HL-60/S4 treated with retinoic acid at 250 ng/mL for 4 days and 3 days (cell line): ENCODE results near the gene THOP1.

Experiments
- in situ Hi-C: fragments of 300-500 bp; cut with MboI; formaldehyde crosslinking; loops from 2 replicates; pipeline ENCODE4 v1.7.0; 2022; ENCODE audit warnings: low sequenced_read_pairs

The THOP1 gene

DNA sequence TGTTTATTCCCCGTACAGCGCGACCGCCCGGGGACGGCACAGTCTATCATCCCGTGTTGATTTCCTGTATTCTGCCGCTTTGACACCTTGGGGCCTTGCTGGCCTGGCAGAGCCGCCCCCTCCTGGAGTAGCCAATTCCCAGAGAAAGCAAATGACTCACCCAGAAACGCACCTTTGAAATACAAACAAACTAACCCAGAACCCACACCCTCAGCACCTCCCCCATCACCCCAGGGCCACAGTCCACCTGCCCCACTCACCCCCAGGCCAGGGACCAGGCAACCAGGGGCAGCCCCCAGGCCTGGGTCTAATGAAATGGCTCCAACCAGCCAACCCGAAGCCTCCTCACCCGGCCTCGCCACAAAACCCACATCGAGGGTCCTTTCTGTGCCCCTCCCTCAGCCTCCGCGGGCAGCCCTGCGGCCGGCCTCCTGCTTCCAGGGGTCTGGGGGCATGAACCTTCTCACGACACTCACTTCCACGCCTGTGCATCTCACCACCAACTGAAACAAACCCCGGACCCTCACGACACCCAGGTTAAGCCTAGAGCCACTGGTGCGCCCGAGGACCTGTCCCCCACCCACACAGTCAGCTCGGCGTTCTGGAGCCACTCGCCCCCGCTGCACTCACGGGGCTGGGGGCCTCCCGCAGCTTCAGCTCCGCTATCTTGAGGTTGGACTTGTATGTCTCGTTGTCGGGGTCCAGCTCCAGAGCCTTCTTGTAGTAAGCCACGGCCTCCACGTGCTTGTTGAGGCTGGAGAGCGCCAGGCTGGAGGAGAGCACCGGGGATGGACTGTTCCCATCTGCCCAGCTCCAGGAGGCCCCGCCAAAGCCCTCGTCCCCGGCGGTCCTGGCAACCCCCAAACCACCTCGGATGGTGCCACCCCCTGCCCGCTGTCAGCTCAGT, 23.2 kb upstream of the THOP1 start:
- in situ Hi-C loops, result no loop called here

DNA sequence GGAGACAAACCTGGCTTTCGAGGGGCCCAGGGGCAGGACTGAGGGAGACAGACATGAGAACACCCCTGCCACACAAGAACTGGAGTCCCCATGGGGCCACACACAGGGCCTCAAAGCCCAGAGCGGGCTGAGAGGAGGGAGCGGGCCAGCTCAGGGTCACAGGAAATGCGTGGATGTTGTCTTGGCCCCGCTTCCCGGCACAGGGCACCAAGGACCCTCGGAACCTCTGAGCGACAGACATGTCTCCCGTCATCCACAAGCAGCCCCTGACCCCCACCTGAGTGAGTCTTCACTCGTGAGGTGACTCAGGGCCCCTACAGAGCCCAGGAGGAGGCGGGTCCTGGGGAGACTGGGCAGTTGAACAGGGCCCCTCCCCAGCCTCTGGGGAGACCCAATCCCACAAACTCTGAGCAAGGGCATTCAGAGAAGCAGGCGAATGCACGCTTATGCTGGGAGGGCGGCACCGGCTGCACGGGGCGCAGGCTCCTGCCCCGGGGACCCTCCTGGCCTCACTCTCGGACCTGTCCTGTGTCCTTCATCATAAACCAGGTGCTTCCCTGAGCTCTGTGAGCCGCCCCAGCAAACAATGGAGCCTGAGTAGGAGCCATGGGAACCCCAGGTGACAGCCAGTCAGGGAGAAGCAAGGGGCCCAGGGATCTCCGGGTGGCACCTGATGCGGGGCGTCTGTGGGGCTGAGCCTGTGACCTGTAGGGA, 22.4 kb upstream of the THOP1 start:
- in situ Hi-C loops, result no loop called here

DNA sequence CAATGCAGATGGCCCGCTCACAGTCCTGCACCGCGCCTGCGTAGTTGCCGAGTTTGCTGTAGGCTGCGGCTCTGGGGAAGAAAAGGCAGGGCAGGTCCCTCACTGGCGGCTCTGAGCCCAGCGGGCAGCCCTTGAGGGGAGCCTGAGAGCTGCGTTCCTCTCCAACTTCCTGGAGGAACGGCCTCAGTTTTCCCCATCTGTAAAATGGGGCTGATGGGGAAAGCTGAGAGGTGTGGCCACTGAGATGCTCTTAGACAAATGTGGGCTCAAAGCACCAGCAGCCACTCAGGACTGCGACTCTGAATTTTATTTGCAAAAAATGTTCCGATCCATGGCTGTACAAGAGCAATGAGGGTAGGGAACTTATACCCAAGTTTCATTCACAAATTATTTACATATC, 21.6 kb upstream of the THOP1 start:
- in situ Hi-C loops, result no loop called here

DNA sequence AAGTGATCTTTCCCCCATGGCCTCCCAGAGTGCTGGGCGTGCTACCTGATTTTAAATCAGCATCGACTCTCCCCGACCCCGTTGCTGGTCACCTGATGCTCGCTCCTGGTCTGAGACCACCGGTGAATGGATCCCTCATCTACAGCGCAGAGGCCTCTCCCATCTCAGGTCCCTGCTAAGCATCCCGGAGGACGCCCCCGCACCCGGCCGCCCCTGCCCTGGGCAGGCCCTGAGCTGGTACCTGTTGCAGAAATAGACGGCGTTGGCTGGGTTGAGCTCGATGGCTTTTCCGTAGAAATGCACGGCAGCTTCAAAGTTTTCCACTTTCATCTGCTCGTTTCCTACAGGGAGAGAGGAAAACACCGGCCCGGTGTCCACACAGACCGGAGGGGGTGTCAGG, 20.4 kb upstream of the THOP1 start:
- in situ Hi-C loops, result no loop called here

DNA sequence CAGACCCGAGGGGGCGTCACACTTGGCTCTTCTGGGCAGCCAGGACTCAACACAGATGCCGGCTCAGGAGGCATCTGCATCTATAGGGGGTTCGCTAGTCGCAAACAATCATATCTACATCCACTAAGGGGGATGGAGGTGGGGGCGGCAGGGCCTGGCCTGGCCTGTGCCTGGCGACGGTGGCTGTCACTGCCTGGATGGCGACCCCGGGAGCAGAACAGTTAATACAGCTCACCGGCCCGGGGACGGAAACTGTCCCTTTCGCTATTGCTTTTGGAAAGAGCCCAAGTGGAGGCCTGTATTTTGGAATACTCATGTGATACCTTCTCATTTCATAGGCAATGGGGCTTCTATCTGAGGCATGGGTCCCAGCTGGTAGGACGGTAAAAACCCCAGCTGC, 19.9 kb upstream of the THOP1 start:
- in situ Hi-C loops, result no loop called here

DNA sequence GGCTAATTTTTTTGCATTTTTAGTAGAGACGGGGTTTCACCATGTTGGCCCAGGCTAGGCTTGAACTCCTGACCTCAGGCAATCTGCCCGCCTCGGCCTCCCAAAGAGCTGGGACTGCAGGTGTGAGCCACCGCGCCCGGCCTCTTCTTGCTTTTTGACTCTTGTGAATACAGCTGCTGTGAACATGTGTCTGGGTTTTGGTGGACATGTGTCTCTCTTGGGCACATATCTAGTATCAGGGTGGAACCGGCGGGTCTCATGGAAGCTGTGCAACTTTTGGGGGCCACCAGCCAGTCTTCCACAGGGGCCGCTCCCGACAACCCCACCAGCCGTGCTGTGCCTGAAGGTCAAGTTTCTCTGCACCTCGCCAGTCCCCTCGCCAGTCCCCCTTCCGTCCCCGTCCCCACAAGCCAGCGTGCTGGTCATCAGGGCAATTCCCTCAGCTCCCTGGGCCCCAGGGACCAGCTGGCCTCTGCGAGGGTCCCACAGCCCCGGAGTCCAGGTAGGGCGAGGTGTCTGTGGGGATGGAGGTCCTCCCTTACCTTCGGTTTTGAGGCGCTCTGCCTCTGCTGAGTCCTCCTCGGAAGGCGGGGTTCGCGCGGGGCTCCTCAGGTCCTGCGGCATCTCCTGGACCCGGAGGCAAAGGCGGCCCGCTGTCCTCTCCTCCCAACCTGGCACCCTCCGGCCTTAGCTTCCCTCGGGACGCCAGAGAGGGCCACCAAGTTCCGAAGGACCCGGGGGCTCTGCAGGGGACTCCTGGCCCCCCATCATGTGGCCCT, 18.5 kb upstream of the THOP1 start:
- in situ Hi-C loops, result no loop called here

DNA sequence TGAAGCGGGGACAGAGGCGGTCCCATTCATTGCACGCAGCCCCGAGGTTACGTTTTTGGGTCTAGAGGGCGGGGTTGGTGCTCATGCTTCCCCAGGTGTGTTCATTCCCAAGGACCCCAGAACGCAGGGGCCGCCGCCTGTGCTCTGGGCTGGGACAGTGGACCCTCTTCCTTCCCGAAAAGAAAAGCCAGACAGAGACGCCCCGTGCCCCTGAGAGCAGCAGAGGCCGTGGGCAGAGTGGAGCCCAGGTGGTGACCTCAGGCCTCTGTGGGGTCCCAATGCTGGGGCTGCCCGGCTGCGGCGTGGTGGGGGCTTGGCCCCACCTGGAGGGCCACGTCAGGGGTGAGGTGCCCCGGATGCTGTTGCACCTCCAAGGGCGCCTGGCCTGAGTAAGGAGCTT, 17.6 kb upstream of the THOP1 start:
- in situ Hi-C loops, result no loop called here

DNA sequence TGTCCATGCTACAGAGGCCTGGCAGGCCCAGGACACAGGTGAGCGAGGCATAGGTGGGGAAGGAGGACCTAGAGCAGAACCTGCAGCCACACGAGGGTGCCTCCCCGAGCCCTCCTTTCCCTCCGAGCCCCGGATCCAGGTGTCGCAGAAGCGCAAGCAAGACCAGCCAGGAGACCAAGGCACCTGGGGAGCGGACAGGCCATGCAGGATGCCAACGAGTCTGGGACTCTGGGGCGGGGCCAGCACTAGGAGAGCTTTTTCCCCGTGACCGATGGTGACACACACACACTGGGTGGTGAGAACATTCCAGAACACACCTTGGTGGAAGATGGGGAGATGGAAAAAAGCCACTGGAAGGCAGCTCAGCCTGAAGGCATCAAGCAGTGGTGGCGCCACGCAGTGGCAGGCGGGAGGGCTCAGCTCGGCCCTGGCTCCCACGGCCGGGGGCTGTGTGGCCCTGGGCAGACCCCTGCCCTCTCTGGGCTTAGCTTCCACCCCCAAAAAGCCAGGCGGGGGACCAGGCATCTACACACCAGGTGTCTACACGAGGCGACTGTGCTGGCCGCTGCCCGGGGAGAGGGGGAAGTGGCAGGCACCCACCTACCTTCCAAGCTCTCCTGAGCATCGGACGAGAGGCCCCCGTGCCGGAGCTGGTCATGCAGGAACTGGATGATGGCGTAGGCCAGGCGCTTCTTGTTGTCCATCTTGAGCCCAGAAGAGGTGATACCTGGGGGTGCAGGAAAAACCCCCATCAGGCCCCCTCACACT, 16.8 kb upstream of the THOP1 start:
- in situ Hi-C loops, result no loop called here

DNA sequence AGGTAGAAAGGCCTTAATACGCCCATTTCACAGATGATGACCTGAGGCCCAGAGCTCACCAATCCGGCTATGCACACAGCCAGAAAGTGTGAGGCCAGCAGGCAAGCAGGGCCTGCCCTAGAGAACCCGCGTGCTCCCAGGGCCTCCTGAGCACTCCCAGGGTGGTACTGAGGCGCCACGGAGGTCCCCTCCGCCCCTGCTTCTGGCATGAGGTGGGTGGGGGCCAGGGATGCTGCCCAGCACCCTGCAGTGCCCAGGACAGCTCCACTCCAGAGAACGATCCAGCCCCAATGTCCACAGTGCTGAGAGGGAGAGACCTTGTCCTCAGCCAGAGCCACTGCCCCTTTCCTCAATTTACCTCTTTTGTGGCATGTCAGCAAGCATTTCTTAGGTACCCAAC, 16.1 kb upstream of the THOP1 start:
- in situ Hi-C loops, result no loop called here

DNA sequence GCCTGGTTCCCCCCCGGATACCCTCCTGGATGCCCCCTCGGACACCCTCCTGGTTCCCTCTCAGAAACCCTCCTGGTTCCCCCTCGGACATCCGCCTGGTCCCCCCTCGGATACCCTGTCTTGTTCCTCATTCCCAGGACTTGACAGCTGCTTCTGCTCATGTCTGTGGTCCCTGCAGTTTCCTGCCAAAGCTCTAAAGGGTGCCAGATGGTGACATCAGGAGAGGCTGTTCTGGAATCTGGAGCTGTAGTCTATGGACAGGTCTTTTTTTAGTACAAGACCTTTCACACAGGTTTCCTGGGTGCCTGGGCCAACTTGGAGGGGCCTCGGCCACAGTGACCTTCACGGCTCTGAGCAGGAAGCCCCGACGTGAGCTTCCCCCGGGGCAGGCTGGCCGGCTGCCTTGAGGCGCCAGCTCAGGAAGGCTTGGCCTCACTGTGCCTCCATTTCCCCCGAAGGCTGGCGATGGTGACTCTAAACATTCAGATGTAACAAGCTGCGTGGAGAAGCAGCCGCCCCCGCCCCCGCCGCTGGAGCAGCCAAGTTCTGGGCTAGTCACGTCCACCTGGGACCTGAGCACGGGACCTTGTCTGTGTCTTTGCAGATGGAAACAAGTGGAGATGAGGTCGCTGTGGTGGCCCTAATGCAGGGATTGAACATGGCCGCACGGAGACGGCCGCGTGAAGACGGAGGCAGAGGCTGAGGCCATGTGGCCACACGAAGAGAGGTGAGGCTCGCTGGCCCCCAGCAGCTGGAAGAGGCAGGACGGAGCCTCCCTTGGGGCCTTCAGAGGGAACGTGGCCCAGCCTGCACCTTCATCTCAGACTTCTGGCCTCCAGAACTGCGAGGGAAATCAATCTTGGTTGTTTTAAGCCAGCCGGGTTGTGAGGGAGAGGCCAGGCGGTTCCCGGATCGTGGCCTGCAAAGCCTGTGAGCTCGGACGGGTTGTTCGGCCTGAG, 15.0 kb upstream of the THOP1 start:
- in situ Hi-C loops, result no loop called here

DNA sequence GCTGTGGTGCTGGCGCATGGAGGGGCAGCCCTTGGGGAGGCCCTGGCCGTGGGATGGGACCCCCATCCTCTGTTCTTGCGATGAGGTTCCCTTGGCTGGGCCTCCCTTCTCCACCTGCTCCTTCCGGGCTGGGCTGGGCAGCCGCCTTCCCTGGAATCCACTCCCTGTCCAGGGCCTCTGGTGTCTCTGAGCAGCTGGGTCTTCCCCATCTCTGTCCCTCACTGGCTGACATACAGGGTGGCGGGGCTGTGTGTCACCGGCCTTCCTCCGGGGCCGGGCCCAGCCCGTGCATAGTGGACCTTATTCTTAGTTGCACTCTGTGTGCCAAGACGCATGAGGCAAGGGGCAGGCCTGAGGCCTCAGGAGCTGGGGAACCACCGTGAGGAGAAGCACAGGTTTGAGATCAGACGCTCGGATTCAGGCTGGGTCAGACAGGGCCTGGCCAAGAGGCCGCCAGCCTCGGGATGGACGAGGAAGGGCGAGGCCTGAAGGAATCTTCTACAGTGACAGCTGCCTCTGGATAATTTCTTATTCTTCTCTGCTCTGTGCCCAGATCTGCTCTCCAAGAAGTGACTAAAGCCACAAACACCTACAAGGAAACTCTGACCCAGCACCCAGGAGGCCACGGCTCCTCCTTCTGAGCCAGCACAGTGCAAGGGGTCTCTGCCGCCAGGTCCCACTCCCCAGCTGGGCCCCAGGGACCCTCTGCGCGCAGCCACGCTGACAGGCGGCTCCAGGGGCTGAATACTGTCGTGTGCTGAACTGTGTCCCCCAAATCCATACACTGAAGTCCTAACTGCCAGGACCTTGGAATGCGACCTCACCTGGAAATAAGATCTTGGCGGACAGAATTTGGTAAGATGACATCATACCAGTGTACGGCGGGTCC, 13.3 kb upstream of the THOP1 start:
- in situ Hi-C loops, result no loop called here

DNA sequence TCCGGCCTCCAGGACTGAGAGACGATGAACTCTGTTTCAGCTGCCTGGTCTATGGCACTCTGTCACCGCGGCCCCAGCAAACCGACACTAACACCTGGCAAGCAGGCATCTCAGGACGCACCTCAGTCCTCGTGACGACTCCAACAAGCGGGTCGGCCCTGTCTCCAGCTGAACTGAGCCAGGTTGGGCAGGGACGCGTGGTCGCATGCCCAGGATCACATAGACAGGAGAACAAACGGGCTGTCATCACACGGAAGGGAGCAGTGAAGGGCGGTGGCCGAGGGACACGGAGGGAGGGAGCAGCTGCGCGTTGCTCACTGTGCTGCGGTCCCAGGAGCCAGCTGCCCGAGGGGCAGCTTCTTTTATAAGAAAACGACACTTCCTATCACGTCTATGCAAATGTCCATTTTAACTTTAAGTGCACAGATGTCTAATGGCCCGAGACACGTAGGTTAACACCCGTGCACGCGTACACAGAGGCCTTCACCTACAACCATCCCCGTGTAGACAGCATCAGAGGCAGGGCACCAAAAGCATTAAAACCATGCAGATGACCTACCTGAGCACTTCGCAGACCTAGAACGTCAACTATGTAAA, 11.1 kb upstream of the THOP1 start:
- in situ Hi-C loops, result no loop called here

DNA sequence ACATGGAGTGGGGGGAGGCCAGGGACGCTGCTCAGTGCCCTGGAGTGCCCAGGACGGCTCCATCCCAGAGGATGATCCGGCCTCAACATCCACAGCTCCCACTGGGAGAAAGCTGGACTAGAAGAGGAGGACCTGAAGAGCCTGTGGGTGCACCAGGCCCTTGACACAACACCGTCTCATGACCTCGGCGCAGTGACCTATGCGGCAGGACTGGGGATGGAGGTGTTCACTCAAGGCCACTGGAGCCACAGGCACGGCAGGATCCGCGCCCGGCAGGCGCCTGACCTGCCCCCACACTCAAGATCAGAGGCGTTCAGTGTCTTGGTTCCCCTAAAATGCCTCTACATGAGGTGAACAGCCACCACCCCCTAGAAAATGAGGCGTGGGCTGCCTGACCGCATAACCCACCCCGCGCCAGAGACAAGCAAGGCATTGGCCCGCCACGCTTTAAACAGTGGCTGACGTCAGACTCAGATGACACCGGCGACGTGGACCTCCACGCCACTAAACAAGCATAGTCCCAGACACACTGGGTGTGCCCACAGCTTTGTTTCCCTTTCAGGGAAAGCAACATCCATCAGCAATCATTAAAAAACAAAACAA, 10.2 kb upstream of the THOP1 start:
- in situ Hi-C loops, result no loop called here

DNA sequence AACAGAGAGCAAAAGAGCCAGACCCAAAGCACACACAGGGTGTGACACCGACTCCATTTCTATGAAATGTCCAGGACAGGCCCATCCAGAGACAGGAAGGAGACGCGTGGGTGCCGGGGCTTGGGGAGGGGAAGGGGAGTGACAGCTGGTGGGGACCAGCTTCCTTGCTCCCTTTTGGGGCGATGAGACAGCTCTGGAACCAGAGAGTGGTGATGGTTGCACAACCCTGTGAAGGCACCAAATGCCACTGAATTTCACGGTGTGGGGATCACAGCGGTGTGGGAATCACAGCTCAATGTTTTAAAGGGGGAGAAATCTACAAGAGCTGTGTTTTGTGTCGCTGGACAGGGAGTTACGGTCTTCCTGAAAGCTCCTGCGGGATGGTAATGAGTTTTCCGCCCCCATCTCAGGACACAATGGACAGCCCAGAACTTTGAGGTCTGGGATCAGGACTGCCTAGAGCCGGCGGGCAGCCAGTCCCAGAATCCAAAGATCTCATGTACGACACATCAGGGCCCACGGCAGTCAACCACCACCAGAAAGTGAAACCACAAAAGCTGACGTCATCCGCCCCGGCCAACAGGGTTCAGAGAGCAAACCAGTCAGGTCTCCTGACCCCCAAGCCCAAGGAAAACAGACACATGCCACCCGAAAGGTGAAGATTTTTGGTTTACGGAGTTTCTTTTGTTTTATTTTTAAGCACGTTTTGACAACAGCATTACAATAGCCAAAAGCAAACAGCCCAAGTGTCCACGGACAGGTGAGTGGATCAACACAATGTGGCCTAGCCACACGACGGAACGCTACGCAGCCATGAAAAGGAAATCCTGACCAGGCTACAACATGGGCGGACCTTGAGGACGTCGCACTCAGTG, 9.5 kb upstream of the THOP1 start:
- in situ Hi-C loops, result no loop called here

DNA sequence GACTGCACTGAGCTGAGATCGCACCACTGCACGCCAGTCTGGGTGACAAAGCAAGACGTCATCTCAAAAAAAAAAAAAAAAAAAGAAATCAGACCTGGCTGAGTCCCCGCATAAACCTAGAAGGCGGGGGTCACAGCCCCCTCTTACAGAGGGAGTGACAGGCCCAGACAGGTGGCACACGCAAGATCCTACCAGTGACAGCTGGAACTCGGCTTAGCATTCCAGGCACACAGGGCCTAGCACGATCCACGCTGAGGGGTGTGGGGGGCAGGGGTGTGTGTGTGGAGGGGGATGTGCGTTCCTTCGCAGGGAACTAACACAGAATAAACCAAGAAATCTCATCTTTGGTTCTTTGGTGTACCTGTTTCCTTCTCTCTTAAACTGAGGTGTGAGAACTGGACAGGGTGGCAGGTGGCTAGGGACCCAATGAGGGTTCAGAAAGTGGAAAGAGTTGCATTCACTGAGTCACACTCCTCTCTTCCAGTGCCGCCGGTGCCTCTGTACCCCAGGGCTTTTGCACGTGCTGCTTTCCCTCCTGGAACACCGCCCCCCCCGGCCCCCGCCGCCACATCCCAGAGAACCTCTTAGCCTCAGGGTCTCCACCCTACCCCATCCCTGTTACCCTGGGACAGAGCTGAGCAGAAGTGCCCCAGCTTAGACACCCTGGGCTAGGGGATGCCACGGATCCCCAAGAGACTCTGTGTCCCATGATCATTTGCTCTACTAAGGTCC, 7.2 kb upstream of the THOP1 start:
- in situ Hi-C loops, result no loop called here

DNA sequence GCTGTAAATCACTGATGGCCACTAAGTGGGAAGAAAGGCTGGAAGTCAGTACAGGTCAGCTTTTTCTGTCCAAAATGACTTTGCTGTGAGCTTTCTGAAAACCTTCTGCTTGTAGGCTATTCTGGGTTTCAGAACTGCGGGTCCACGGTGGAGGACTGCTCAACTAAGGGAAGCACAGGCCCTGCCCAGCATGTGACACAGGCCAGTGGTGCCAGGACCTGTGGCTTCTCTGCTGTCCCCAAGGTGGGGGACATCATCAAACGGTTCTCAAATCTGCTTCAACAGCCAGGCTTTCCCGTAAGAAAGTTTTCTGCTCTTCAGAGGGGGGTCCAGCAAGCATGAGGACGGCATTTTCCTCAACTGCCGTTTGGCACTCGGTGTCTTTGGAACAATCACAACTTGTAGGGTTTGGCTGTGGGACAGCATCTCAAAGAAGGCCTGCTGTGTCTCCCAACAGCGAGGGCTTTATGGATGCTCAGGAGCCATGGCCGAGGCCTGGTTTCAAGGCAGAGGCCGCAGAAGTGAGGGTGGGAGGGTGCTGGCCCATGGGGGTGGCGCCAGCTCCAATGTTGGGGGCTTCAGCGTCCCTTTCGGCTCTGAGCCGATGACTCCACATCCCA, 6.1 kb upstream of the THOP1 start:
- in situ Hi-C loops, result no loop called here
